Astrocyte of the cerebellum (primary cell): ENCODE results near the gene RRN3.
"Not testable (repeated sequence)": the region's sequence is repeated elsewhere in the genome, so short reads cannot be mapped to it uniquely, and the experiment has no call there.

ENCODE experiments used
- DNase-seq: peaks from one replicate; pipeline ENCODE4 v3.0.0-alpha.2; 2011; ENCODE audit warnings: low read depth
- H3K4me3 ChIP-seq: 2 replicates; pipeline ENCODE4 v1.5.1; 2011; ENCODE audit warnings: mild to moderate bottlenecking, low read depth, low read length, moderate library complexity
- in situ Hi-C: cut with HindIII; loops from 2 replicates; pipeline ENCODE4 v1.10.0; 2017; ENCODE audit warnings: low sequenced_read_pairs
- TF ChIP-seq, protein P1 (sequence below): IDR thresholded peaks from 2 replicates; pipeline ENCODE4 v1.5.1; 2012; ENCODE audit warnings: low read length, low read depth, moderate library complexity, mild to moderate bottlenecking; ENCODE audit errors: missing control alignments

Gene RRN3

DNA sequence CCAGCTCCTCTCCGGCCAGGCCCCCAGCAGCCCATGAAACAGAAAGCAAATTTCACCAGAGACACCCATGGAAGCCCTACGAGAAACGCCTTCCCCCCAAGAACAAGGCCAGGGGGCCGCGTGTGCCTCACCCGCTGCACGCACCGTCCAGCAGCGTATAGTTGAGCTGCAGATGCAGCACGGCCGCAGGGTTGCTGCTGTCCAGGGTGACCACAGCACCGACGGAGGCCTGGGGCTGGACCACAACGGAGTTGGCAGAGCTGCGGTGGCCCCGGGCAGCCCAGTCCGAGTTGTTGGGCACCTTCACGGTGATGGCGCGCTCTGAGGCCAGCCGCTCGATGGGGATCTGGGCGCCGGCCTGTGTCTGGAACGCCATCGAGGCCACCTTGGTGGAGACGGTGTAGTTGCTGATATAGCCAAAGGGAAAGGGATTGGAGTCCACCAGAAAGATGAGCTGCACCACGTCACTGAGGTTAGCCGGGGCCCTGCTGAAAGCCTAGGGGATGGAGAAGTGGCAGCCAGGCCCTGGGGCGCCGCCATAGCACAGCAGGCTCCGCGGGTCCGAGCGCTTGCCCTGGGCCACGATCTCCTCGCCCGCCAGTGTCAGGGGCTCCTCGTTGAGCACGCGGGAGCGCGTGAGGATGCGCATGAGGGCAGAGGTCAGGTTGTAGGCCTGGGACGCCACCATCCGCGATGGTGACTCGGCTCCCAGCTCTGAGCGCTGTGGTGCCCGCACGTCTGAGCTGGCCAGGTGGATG is 37.0 kb upstream of the RRN3 start:
- H3K4me3 ChIP-seq, in situ Hi-C loops, DNase-seq: not testable (repeated sequence)

DNA sequence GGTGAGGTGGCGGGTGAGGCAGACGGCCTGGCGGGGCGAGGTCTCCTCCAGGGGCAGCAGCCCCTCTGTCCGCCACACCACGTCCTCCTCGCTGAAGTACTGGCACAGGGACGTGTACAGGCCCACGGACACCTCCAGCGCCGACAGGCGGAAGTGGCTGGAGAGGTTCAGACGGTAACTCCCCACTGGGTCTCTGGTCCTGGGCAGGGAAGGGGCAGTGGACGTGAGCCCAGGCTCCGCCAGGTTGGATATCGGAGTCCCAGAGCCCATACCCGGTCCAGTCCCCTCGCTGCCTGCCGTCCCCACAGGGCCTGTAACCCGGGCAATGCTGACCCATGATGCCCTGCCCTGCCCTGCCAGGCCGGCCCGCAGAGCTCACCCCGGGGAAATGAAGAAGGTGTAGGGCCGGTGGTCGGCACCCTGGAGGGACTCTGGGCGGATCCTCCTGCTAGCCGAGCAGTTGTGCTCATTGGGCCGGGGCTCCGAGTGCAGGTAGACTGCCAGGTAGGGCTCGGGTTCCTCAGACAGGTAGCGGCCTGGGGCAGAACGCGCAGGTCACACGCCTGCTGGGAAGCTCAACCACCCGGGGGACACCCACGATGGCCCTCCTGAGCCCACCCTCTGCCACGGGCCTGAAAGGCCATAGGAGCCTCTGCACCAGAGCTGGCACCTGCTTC is 36.3 kb upstream of the RRN3 start:
- H3K4me3 ChIP-seq, DNase-seq, in situ Hi-C loops: not testable (repeated sequence)

DNA sequence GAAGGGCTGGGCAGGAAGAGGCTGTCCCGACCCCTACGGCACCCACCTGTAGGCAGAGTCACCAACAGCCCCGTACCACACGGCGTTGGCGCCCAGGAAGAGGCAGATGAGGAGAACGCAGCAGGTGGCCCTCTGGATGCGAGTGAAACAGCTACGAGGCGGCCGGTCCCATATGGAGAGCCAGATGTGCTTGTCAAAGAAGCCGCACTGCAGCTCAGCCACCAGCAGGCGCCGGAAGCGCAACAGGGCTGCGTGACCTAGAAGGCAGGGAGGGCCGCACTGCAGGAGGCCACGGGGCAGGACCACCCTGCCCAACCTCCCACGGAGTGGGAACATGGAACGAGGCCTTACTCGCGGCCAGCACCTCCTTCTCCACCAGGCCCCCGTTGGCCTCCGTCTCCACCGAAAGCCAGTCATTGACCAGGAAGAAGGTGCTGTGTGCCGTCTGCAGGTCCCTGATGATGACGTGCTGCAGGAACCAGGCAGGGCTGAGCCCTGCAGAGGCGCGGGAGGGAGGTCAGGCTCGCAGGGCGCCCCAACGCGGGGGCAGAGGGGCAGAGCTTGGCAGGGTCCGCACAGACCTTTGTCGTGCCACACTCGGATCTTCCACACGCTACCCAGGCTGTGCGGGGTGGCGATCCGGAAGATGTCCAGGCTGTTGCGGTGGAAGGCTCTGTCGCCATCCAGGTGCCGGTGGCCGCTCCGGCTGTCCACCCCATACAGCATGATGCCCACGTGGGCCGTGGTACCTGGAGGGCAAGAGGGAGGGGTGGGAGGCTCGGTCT is 33.8 kb upstream of the RRN3 start:
- DNase-seq, in situ Hi-C loops: not testable (repeated sequence)

DNA sequence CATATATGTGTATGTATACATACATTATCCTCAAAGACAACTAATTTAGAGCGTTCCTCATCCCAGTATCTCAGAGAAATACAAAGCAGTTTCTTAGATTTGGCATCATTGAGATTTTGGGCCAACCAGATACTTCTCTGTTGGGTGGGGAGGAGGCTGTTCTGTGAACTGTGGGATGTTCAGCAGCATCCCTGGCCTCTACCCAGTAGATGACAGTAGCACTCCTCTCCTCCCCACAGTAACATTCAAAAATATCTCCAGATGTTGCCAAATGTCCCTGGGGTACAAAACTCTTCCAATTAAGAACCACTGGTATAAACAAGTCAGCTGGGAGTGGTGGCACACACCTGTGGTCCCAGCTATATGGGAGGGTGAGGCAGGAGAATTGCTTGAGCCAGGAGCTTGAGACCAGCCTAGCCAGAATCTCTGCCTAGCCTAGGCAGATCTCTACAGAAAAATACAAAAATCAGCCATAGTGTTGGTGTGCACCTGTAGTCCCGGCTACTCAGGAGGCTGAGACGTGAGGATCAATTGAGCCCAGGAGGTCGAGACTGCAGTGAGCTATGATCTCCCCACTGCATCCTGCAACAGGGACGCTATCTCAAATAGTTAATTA is 6.4 kb upstream of the RRN3 start:
- in situ Hi-C loops, DNase-seq, H3K4me3 ChIP-seq: not testable (repeated sequence)

More for the DNA sequence above, 33.8 kb upstream of the RRN3 start:
- H3K4me3 ChIP-seq, result not testable (repeated sequence)

DNA sequence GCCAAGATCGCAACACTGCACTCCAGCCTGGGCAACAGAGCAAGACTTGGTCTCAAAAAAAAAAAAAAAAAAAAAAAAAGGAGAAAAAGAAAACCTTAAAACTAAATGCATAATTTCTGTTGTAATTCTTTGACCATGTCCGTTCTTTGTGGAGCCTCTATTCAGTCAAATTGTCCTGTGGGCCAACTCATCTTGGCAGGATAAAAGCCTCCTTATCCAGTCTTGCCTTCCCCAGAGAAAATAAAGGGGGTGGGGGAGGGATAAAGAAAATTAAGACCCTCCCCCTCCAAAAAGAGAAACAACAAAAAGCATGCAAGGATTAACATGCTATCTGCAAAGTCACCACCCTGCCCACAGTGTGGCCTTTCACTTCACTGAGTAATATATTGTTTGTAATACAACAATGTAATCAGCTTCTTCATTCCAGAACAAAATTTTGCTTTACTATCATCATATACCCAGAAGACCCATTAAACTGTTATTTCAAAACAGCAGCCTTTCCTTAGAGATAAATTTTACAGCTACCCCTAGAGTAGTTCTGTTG is 5.4 kb upstream of the RRN3 start:
- H3K4me3 ChIP-seq, DNase-seq, in situ Hi-C loops: not testable (repeated sequence)

DNA sequence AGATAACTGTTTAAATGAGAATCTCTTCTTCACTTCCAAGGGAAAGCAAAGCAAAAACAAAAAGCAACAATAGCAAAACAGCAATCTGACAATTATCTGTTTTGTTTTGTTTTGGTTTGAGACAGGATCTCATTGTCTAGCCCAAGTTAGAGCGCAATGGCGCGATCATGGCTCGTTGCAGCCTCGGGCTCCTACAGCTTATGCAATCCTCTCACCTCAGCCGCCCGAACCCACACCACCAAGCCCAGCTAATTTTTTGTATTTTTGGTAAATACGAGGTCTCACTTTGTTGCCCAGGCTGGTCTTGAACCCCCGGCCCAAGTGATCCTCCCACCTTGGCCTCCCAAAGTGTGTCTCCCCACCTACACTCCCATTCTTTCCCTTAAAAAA is 2.5 kb upstream of the RRN3 start:
- DNase-seq, in situ Hi-C loops, H3K4me3 ChIP-seq: not testable (repeated sequence)

DNA sequence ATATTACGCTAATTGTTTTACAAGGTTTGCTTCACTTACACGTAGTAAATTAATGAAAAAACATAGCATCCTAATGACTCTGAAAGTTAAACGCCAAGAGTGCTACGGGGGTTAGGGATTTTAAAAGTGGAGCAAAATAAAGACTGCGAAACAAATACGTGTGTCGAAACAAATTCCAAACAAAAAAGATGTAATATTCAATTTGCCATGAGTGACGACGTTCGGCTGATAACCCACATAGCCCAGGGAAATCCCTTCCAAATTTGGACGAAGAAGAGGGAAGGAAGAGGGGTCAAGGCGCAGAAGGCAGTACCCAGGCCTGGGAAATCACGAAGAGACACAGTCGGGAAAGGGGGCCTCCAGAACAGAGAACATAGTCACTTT is 509 bp downstream of the RRN3 start:
- peak overlapping the region; percentile 71 for H3K4me3 ChIP-seq
- DNase-seq, in situ Hi-C loops: not testable (repeated sequence)

DNA sequence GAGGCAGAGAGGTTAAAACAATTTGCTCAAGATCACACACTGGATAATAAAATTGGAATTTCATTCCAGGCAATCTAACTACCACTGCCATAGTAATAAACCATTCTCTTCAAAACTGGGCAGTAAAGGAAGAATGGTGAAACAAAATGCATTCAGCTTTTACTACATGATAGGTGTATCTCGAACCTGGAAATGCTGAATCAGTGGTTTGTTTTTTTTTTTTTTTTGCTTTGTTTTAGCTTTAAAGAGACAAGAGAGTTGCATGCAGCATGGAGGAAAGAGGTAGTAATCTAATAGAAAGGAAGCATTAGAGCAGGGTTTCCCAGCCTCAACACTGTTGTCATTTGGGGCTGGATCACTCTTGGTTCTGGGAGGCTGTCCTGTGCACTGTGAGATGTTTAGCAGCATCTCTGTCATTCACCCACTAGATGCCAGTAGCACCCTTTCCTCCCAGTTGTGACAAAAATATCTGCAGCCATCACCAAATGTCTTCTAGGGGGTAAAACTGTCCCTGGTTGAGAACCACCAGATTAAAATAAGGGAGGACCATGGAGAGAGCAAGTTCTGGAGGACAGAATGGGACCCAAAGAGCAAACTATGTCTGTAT is 3.3 kb downstream of the RRN3 start:
- DNase-seq, in situ Hi-C loops, H3K4me3 ChIP-seq: not testable (repeated sequence)

DNA sequence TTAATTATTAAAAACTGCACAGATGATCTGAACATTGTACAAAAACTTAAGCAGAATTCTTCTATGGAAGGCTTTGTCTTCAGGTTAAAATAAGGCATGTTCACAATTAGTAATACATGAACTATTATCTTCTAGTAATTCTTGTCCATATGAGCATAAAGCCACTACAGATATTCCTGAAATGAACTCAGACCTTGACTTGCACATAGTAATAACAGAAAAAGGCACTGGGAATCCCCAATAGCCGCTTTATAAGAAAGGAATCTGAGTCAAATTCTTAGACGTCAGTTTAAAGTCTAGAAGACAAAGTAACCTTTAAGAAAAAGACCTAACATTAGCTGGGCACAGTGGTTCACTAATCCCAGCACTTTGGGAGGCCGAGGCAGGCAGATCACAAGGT is 11.3 kb downstream of the RRN3 start:
- H3K4me3 ChIP-seq, in situ Hi-C loops, DNase-seq: not testable (repeated sequence)

DNA sequence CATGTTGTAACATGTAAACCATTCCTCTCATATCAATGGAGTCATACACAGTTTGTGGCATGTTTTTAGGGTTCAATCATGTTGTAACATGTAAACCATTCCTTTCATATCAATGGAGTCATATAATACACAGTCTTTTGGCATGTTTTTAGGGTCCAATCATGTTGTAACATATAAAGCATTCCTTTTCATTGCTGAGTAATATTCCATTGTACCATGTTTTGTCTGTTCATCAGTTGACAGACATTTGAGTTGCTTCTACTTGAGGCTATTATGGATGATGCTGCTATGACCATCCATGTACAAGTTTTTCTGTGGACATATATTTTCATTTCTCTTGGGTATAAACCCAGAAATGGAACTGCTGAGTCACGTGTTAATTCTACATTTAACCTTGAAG is 13.2 kb downstream of the RRN3 start:
- DNase-seq, in situ Hi-C loops, H3K4me3 ChIP-seq: not testable (repeated sequence)

DNA sequence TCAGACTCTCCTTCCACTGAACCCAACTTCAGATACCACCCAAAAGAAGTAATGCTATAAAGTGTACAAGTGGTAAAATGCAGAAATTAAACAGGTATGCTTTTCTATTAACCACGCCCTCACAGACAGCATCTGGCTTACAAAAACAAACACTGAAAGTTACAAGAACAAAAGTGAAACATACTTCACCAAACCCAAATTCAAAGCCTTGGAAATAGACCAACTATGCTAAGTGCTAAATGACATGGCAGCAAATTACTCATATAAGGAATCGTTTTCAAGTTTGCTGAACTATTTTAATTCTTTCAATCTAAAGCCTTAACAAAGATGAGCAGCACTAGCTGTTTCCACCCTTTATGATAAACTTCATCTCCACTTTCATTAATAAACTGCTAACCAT is 17.9 kb downstream of the RRN3 start:
- DNase-seq, in situ Hi-C loops, H3K4me3 ChIP-seq: not testable (repeated sequence)

DNA sequence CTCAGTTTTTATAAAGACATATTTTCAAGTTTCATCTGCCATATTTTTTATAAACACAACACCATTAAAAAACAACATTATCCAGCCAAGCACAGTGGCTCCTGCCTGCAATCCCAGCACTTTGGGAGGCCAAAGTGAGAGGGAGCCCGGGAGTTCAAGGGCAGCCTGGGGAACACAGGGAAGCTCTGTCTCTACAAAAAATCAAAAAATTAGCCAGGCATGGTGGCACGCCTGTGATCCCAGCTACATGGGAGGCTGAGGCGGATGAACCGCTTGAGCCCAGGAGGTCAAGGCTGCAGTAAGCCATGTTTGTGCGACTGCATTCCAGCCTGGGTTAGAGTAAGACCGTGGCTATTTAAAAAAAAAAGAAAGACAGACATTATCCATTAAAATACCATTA is 21.0 kb downstream of the RRN3 start:
- in situ Hi-C loops, result no loop called here
- TF ChIP-seq, protein P1, sequence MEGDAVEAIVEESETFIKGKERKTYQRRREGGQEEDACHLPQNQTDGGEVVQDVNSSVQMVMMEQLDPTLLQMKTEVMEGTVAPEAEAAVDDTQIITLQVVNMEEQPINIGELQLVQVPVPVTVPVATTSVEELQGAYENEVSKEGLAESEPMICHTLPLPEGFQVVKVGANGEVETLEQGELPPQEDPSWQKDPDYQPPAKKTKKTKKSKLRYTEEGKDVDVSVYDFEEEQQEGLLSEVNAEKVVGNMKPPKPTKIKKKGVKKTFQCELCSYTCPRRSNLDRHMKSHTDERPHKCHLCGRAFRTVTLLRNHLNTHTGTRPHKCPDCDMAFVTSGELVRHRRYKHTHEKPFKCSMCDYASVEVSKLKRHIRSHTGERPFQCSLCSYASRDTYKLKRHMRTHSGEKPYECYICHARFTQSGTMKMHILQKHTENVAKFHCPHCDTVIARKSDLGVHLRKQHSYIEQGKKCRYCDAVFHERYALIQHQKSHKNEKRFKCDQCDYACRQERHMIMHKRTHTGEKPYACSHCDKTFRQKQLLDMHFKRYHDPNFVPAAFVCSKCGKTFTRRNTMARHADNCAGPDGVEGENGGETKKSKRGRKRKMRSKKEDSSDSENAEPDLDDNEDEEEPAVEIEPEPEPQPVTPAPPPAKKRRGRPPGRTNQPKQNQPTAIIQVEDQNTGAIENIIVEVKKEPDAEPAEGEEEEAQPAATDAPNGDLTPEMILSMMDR, result no peak
- no peak for DNase-seq
- H3K4me3 ChIP-seq, result no peak overlapping the region
